HG03196 (cell line): ENCODE data around the gene PNPLA3.

Experiments
- ATAC-seq: cut with Tn5 transposase; IDR thresholded peaks from one replicate; pipeline ENCODE4 v1.9.1; 2021; ENCODE audit not compliant: unreplicated experiment

The PNPLA3 gene

DNA sequence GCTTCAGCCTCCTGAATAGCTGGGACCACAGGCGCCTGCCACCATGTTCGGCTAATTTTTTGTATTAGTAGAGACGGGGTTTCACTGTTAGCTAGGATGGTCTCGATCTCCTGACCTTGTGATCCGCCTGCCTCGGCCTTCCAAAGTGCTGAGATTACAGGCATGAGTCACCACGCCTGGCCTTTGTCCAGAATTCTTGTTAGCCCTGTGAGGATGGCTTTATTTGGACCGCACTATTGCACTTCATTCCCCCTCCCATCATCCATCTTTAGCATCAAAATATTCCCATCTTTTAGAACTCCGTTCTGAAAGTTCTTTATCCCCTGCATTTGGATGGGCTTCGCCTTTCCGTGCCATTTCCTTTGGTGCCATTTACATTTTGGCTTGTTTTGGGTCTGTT is 34.3 kb downstream of the PNPLA3 start:
- ATAC-seq: no peak

DNA sequence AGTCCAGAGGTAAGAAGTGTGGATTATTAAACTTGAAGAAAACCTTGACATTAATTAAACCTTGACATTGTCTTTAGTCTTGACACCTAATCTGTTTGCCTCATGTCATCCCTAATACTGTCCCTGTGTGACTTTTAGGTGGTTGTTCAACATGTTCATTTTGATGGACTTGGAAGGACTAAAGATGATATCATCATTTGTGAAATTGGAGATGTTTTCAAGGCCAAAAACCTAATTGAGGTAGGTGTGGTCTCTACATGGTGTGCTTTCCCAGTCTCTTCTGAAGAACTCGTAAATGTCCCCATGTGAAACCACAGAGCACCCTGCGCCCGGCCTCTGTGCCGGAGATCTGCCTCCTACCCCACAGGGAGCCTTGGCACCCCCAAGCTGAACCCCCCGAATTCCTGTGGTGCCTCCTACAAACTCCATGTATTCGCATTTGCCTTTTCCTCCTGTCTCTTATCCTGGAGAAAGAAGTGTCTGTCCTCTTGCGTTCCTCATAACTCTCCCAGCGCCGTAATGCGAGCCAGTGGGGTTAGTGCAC is 40.8 kb downstream of the PNPLA3 start:
- no peak for ATAC-seq

DNA sequence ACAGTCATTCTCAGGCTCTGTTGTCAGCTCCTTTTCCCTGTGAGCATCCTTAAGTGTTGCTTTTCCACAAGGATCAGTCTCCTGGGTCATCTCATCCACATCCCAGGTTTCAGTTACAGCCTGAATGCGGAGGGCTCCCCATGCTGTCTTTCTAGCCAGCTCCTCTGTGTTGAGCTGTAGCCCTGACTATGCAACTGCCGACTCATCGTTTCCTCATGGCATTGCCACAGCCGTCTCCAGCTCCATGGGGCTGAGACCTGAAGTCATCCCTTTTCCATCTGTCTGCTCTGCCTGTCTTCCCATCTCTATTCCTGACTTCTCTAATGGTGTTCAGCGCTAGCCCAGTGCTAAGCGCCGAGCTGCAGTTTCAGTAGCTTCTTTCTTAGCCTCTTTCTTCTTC is 43.5 kb downstream of the PNPLA3 start:
- no peak for ATAC-seq

DNA sequence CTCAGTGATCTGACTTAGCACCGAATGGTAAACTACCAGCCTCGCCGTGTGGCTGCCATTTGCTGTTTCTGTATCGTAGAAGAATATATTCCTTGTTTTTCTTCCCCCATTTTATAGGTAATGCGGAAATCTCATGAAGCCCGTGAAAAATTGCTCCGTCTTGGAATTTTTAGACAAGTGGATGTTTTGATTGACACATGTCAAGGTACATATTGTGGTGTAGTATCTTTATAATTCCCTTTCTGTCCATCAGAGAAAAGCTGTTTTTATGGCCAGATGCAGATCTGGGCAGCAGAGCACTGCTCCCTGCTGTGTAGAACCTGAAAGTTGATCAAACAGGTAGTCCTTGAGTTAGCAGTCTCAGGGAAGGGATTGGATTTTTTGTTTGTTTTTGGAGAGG is 45.0 kb downstream of the PNPLA3 start:
- ATAC-seq: no peak

DNA sequence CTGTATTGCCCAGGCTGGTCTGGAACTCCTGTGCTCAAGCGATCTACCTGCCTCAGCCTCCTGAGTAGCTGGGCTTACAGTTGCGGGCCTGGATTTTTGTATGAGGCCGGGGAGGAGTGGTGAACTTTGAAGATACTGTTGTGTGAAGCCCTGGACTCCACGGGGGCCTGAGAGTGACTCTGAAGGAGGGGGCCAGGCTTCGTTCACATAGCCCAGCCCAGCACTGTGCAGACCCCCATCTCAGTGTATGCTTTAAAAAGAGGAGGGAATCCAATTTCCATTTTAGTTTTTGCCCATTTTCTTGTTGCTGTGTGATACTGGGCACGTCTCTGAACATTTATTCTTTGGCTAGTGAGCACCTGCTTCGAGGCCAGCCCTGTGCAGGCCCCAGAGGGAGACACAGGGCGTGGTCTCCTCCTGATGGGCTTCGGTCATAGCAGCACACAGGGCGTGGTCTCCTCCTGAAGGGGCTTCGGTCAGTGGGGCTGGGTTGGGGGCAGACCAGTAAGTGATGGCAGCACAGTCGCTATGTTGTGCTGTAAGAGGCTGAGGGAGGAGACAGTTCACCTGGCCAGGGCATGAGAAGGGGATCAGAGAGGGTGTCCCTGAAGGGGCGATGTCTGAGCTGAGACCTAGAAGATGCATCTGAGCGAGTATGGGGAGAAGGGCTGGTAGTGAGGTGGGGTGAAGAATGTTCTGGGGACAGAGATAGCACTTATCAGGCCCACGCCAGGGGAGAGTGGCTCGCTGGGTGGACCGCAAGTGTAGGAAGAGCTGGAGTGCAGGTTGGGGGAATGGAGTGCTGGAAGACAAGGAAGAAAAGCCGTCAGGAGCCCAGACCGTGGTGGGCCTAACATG is 45.6 kb downstream of the PNPLA3 start:
- no peak for ATAC-seq

DNA sequence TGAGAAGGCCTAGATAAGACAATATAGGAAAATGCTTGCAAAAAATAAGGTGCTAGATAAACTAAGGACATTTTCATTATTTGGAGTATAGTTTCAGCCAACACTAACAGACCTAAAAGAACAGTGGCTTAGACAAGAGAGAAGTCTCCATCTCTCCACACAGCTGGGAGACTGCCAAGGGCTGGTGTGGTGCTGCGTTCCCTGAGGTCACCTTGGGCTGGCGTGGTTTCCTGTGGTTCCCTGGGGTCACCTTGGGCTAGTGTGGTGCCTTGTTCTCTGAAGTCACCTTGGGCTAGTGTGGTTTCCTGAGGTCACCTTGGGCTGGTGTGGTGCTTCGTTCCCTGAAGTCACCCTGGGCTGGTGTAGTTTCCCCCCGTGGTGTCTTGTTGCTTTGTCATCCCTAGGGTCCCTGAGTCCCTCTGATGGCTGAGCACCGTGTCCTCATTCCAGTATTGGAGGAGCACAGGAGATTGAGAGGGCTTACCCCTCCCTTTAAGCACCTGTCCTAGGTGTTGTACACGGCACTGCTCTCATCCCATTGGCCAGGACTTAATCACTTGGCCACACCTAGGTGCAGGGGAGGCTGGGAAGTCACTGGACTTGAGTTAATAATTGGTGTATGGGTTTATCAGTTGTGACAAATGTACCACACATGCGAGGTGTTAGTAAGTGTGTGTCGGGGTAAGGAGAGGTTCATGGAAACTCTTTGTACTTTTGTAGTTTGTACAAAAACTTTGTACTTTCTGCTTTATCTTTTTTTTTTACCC is 46.6 kb downstream of the PNPLA3 start:
- ATAC-seq: no peak

DNA sequence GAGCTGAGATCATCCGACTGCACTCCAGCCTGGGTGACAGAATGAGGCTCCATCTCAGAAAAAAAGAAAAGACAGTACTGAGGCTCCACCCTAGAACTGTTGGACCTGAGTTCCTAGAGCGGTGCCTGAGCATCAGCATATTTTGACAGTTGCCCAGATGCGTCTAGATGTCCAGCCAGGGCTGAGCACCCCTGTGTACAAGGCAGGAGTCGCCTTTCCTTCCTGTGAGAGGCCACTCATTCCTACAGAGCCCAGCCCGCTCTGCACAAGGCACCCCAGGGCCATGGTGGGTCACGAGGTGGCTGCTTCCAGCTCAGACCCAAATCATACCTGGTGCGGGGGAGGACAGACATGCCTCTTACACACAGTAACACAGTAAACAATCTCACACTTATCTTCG is 47.5 kb downstream of the PNPLA3 start:
- ATAC-seq: no peak

DNA sequence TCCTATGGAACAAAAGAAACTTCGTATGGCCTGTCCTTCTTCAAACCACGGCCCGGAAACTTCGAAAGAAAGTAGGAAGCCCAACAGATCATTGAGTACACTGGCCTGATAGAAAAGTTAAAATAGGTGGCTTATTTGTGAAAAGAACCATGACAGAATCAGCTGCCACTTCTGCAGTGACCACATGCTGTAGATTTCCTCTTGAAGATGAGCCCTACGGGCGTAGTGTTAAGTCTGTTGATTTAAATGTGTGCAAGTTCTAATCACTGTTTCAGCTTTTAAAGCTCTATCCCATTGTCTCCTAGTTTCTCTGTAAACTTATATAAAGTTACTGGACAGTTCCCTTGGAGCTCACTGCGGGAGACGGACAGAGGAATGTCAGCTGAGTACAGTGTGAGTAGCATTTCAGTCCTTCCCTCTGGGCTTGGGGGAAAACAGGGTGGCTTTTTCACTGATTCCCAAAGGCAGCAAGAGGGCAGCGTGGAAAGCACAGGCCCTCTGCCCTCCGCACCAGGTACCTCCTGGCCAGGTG is 49.4 kb downstream of the PNPLA3 start:
- no peak for ATAC-seq

DNA sequence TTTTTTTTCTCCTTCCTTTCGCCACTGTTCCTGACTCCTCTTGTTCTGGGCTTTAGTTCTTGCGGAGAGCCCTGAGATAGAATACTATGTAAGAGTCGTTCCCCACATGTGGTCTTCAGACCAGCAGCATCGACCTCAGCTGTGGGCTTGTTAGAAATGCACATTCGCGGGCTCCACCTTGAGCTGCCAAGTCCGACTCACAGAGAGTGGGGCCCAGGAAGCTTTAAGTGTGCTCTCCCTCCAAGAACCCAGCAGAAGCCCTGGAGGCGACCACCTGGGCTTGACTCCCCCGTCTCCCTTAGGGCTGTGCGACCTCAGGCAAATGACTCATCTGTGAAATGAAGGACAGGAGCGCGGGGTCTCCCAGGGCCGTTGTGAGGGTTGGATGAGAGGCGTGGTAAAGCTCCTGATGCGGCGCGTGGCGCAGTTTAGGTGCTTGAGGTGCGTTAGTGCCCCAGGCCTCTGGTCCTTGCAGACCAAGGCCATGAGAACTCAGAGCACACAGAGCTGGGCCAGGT is 50.5 kb downstream of the PNPLA3 start:
- ATAC-seq: no peak

DNA sequence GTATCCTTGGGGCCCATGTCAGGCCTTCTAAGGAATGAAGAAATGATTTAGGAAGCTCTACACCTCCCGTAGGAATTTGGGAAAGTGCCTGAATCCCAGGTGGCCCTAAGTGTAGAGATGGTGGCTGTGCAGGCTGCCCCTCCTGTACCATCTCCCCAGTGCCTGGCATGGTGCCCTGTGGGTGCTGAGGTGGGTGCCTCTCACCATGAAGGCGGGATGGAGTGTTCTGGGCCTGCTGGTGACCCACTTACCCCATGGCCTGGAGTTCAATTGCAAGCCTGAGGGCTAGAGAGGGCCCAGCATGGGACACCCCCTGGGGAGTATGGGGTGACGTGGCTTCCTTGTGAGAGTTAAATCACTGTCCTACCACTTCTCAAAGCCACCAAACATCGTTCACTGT is 51.4 kb downstream of the PNPLA3 start:
- ATAC-seq: no peak

DNA sequence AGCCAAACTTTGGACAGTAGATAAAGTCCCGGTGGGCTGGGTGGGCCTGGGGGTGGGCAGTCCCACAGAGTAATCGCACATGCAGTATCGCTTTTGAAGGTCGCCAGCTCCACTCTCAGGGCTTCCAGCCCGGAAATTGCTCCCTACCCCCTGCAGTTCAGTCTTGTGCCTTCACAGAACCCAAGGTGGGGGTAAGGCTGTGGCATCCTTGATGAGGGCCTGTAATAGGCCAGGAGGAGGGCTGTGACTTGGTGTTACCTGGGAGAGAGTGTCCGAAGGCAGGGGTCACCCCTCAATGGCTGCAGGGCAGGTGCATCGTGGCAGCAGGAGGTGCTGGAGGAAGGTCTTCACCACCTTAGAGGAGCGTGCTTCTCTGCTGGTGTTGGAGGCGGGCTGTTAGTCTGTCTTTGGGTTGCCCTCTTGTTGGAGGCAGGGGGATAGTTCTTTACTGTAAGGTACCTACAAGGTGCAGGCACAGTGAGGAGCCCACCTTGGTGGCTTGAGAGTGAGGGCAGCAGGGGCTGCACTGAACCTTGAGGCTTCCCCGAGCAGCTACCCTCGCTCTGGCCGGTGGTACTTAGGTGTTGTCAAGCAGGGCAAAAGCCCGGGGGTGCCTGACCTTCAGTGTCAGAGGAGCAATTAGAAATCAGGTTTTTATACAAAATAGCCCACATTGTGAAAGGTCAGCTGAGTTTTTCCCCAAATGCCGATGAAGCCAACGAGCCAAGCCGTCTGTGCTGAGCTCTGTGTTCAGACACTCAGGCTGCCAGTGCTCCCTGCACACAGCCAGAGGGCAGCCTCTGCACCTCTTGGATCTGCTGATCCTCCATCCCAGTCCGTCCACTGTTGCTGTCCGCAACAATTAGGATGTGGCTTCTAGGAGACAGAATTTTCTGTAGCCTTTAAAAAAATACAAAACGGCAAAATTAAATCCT is 53.5 kb downstream of the PNPLA3 start:
- no peak for ATAC-seq

DNA sequence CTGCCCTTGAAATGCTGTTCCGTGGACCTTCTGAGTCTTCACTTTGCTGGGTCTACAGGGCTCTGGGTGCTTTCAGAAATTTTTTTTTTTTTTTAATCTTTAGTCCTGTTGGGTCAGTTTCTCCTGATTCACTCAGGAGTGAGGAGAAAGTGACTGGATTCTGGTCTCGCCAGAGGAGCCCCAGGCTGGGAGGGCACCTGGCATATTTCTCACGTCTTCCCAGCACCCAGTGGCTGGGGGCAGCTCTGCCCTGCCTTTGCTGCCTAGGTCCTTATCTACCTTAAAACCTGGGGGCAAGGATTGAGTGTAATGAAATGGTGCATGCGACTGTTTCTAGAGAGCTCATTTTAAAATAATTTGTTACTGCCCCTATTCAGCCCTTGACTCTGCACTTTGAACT is 55.0 kb downstream of the PNPLA3 start:
- ATAC-seq: no peak

DNA sequence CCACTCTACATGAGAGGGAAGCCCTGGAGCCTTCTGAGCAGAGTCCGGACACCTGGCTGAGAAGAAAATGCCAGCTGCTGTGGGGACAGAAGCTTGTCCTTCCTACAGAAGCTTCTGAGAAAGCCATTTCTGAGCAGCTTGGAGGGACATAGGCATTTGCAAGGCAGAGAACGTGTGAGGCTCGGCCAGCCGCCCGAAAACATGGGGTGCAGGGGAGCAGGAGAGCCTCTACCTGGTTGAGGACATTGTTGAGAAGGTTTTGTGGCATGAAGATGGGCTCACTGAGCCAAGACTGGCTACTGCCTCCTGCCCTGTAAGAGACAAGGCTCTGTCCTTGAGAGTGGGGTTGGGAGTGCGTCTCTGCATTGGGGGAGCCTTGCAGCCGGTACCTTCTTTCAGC is 57.0 kb downstream of the PNPLA3 start:
- ATAC-seq: no peak

DNA sequence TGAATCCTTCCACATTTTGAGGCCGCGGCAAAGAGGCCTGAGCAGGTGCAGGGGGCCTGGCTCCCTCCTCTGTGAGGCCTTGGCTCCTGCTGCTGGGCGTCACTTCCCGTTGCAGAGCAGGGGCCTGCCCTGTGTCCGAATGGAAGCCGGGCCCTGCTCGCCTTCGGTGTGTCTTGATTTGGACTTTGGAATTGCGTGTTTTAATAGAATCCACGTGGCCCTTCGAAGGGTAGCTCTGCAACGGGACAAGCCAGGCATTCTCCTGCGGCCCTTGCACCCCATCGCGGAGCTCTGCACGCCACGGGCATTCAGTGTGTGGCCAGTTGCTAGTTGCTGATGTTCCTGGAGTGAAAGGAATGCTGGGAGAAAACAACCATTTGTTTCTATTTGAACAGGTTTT is 57.4 kb downstream of the PNPLA3 start:
- no peak for ATAC-seq

DNA sequence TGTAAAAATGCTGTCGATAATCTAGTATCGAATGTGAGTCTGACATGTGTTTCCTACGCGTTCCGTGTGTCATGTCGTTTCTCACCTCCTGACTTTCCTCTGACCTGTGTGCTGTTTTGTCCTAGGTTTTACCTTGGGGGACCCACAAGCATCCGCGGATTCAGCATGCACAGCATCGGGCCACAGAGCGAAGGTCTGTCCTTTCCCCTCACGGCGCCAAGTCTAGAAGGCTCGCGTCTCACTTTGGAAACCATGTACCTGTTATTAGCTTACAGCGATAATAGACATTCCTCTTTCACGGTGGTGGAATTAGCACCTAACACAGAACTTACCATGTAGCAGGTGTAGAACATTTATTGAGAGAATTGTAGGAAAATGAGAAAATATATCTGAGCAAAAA is 60.2 kb downstream of the PNPLA3 start:
- no peak for ATAC-seq

DNA sequence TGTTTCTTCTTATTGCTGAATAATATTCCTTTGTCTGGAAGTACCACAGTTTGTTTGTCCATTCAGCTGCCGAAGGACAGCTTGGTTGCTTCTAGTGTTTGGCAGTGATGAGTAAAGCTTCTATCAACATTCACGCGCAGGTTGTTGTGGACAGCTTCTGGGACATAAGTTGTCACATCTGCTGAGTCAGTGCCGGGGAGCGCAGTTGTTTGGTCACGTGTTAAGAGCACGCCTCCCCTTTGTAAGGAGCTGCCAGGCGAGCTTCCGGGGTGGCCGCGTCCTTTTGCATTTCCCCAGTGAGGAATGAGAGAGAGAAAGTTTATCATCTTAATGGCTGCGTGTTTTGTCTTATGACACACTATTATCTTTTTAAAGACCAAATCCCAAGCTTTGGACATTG is 61.9 kb downstream of the PNPLA3 start:
- ATAC-seq: no peak

DNA sequence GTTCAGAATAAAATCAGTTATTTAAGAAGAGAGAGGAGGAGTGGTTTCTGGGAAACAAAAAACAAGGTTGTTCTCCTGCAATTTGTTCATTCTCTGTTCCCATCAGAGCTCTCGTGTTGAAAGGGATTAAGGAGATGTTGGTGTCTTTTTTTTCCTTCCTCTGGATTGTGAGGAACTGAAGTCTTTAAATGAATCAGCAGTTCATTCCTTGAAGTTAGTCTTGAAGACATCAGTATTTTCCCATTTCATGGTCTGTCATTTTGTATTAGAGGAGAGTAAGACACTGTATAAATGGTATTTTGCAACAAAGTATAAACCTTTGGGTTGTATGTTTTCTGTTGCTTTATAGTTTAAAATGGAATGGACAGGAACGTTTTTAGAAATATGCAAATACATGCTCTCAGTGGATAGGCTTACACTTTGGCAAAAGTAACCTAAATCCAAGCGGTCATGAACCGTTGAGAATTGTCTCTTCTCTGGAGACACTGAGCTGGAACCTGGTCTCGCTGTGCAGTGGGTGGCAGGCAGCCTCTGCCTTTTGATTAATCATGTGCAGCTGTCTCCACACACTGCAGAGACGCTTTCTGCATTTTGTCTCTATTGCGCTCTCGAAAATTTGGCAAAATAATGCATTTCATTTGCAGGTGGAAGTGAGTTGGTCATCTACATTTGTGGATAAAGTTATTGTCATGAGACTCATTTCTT is 64.7 kb downstream of the PNPLA3 start:
- ATAC-seq: no peak

DNA sequence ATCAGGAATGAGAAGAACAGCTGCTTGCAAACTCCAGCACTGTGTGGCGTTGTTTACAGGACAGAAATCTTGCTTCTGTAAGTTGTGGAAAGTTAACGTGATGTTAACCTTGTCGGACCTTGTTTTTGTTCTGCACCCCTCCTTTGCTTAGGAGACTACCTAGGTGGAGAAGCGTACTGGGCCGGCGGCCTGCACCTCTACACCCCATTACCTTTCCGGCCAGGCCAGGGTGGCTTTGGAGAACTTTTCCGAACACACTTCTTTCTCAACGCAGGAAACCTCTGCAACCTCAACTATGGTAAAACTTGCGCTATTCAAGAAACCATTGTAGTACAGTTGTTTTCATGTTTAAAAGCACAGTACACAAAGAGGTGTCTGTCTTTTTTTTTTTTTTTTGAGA is 65.4 kb downstream of the PNPLA3 start:
- no peak for ATAC-seq

DNA sequence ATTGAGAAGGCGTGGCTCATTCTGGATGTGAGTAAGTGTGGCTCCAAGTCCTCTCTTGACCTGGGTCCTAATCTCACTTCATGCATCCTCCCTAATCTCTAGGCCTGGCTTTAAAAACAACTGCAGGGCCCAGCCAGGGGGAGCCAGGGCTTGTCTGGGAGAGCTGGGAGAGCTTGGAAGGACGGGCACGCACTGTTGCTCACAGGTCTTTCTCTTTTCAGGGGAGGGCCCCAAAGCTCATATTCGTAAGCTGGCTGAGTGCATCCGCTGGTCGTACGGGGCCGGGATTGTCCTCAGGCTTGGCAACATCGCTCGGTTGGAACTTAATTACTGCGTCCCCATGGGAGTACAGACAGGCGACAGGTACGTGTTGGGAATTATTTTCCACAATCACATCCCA is 66.4 kb downstream of the PNPLA3 start:
- no peak for ATAC-seq
